Left lung (tissue), 10 donors: ENCODE results near the gene OCRL. TPM values are rescaled to one million over a fixed set of nuclear protein-coding genes. Genes with fewer than 3 reads are reported as not detected.

Experiments used
- ATAC-seq: fragments of 200-7000 bp; cut with Tn5 transposase; one replicate; pipeline ENCODE4 v1.9.1; 2020; ENCODE audit warnings: moderate library complexity
- DNase-seq, 4 donors: peaks; one replicate each; pipeline ENCODE4 v3.0.0-alpha.2; 2013 to 2020
- H3K27ac ChIP-seq, 2 donors: fragments of 200-600 bp; sonication (generic) in 1 of 2; one replicate each; pipeline versions ENCODE4 v1.5.0 to v1.8.0; 2020 to 2021
- H3K27me3 ChIP-seq, 2 donors: fragments of 200-600 bp; sonication (generic) in 1 of 2; one replicate each; pipeline versions ENCODE4 v1.5.0 to v1.8.0; 2020 to 2021
- H3K36me3 ChIP-seq, 2 donors: fragments of 200-600 bp; sonication (generic) in 1 of 2; one replicate each; pipeline versions ENCODE4 v1.5.0 to v1.8.0; 2020 to 2021
- H3K4me1 ChIP-seq, 2 donors: fragments of 200-600 bp; one replicate each; pipeline ENCODE4 v1.8.0; 2021
- H3K4me3 ChIP-seq, 2 donors: fragments of 200-600 bp; sonication (generic) in 1 of 2; one replicate each; pipeline versions ENCODE4 v1.5.0 to v1.8.0; 2020 to 2021; ENCODE audit warnings: mild to moderate bottlenecking in 1 of 2
- H3K9me3 ChIP-seq, 2 donors: fragments of 200-600 bp; sonication (generic) in 1 of 2; one replicate each; pipeline versions ENCODE4 v1.5.0 to v1.8.0; 2020 to 2021
- intact Hi-C, 2 donors: fragments of 100-400 bp; cut with DNase I; formaldehyde crosslinking; loops; one replicate each; pipeline versions ENCODE4 v1.11.2 to v1.14.2; 2022
- polyA plus RNA-seq, 6 donors: library from polyadenylated mRNA; unstranded; fragments of 120-200 nt; gene quantifications; one replicate each; pipeline ENCODE4 v1.2.1, GENCODE V29; 2013; ENCODE audit not compliant: insufficient read length in 6 of 6
- total RNA-seq, 2 donors: library from RNA; stranded (reverse); fragmentation: NEBNext Ultra II Directional; extraction: Animal tissue kit (Norgen Biotek cat#: 25700); gene quantifications; one replicate each; pipeline ENCODE4 v1.2.1, GENCODE V29; 2021
- TF ChIP-seq, protein P1 (sequence below), 2 donors: fragments of 200-600 bp; sonication (generic) in 1 of 2; IDR thresholded peaks; one replicate each; pipeline versions ENCODE4 v1.5.0 to v1.8.0; 2021; ENCODE audit warnings: antibody characterized with exemption in 2 of 2
- donor health status: DM: no; HTN: yes; CAD: no.
- donor health status: DM: no; HTN: no; CAD: no.

OCRL gene
- total and polyA plus RNA-seq, 8 donors: 21.3 to 30.2 (median 27.5) TPM

DNA sequence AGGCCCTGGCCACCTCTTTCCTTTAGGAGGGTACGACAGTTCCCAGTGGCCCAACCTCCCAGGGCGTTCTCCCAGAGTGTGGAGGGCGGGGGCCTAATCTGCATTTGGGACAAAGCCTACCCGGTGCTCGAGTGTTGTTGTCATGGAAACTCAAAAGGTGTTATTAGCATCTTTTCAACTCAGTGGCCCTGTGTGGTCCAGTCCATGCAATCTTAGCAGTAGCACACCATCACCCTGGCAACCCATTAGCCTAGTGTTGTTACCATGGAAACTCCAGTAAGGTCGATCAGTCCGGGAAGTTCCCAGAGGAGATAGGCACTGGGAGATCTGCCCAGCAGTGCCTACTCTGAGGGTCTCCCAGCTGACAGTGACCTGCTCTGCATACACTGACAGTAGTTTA is 94.5 kb downstream of the OCRL start:
- Histone ChIP-seq H3K27ac (no peak overlapping the region), H3K4me3 (no peak overlapping the region), H3K4me1 (no peaks in the 10 kb centered on the region), H3K36me3 (no peaks in the 10 kb centered on the region), H3K27me3 (no peaks in the 10 kb centered on the region), H3K9me3 (no peaks in the 10 kb centered on the region)
- TF ChIP-seq, protein P1, sequence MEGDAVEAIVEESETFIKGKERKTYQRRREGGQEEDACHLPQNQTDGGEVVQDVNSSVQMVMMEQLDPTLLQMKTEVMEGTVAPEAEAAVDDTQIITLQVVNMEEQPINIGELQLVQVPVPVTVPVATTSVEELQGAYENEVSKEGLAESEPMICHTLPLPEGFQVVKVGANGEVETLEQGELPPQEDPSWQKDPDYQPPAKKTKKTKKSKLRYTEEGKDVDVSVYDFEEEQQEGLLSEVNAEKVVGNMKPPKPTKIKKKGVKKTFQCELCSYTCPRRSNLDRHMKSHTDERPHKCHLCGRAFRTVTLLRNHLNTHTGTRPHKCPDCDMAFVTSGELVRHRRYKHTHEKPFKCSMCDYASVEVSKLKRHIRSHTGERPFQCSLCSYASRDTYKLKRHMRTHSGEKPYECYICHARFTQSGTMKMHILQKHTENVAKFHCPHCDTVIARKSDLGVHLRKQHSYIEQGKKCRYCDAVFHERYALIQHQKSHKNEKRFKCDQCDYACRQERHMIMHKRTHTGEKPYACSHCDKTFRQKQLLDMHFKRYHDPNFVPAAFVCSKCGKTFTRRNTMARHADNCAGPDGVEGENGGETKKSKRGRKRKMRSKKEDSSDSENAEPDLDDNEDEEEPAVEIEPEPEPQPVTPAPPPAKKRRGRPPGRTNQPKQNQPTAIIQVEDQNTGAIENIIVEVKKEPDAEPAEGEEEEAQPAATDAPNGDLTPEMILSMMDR (IDR thresholded peaks at IDR 0.05): no peak
- no peak for ATAC-seq
- intact Hi-C loops: loop anchor here in 1 of 2 donors (10.0 kb wide), 1 partner anchor 90 kb away; no protein-coding TSS in a partner anchor
- DNase-seq: no peak

DNA sequence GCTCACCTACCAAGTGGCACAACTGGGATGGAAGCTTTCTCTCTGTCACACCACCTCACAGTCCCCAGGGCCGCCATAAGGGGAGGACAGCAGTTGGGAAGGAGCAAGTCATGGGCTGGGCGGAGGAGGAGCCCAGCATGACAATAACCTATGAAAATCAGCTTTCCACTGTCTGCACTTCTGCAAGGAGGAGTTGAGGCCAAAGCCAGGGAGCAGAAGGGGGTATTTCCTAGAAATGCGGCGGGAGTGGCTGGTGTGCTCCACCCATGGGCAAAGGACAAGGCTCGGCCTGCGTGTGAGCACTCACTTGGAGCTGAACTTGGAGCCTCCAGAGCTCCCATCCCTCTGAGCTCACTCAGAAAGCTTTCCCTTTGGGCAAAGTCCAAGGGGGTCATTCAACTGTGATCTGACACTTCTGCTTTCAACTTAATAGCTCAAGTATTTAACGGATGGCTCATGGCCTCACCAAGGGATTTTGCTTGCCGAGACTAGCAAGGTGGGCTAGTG is 96.2 kb downstream of the OCRL start:
- TF ChIP-seq, protein P1 (IDR thresholded peaks at IDR 0.05): no peak
- Histone ChIP-seq H3K36me3 (no peaks in the 10 kb centered on the region), H3K4me3 (no peak overlapping the region), H3K9me3 (no peaks in the 10 kb centered on the region), H3K27me3 (no peaks in the 10 kb centered on the region), H3K27ac (no peak overlapping the region), H3K4me1 (no peaks in the 10 kb centered on the region)
- ATAC-seq (no peak), DNase-seq (no peak)
- intact Hi-C loops: loop anchor here in 1 of 2 donors (10.0 kb wide), 1 partner anchor 89 kb away; no protein-coding TSS in a partner anchor

DNA sequence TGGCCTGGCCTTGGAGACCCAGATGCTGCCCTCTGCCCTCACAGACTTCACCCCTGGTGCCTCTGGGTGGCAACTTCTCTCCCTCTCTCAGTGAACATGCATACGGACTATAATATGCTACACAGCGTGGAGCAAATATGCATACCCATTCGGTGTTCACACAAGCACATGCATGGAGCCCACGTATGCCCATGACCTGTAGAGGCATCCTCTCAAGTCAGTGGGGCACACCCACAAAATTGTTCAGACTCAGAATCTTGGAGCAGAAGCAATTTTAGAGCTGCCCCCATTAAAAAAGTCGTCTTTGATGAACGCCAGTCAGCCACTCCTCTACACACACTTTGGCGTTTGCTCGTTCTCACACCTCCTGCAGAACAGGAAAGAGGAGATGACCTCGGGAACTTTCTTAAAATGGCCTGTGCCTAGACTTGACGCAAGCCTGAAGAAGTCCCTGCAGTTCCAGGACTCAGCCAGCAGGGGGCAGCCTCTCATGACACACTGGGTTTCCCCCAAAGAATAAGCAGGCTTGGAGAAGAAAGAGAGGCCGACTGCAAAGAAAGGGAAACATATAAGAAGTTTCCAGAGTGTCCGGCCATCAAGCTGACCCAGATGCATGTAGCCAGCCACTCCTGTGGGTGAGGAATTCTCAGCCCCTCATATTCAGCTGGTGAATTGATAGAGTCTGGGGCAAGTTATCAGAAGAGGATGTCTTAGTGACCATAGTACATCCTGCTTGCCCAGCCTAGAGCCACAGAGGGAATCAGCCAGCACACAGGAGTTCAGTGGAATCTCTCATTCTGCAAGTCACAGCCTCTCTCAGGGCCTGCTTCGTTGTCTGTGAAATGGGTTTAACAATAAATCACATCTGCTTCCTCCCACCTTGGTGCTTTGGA is 97.4 kb downstream of the OCRL start:
- peak; percentile 50 to 85 (median 62) for DNase-seq
- peak; percentile 95 for ATAC-seq
- TF ChIP-seq, protein P1 (IDR thresholded peaks at IDR 0.05): peak; percentile 89 to 94
- Histone ChIP-seq H3K27me3 (no peaks in the 10 kb centered on the region), H3K4me1 (no peaks in the 10 kb centered on the region), H3K4me3 (no peak overlapping the region), H3K27ac (no peak overlapping the region), H3K36me3 (no peaks in the 10 kb centered on the region), H3K9me3 (no peaks in the 10 kb centered on the region)
- intact Hi-C loops: loop anchor here in 1 of 2 donors (10.0 kb wide), 1 partner anchor 87 kb away; no protein-coding TSS in a partner anchor

DNA sequence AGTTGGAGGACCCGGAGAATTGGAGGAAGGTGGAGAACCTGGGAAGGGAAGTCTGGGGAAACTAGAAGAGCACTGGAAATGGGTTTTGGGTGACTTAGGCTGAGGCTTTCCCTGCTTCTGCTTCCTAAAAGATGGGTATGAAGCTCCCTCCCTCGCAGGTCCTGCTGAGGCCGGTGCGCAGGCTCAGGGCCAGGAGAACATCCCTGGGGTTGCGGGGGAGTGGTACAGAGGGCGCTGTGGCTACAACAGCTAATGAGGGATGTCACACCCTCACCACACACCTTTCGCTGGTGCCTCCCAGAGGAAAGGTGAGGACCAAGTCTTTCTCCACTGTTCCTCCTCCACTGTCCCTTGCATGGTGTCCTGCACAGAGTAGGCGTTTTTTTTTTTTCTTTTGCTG is 98.9 kb downstream of the OCRL start:
- TF ChIP-seq, protein P1 (IDR thresholded peaks at IDR 0.05): no peak
- no peak for DNase-seq
- no peaks in the 10 kb centered on the region for H3K4me1 ChIP-seq
- H3K9me3 ChIP-seq: no peaks in the 10 kb centered on the region
- ATAC-seq: no peak
- H3K4me3 ChIP-seq: no peak overlapping the region
- no peaks in the 10 kb centered on the region for H3K36me3 ChIP-seq
- intact Hi-C loops: loop anchor here in 1 of 2 donors (10.0 kb wide), 1 partner anchor 86 kb away; no protein-coding TSS in a partner anchor
- no peaks in the 10 kb centered on the region for H3K27me3 ChIP-seq
- no peak overlapping the region for H3K27ac ChIP-seq

DNA sequence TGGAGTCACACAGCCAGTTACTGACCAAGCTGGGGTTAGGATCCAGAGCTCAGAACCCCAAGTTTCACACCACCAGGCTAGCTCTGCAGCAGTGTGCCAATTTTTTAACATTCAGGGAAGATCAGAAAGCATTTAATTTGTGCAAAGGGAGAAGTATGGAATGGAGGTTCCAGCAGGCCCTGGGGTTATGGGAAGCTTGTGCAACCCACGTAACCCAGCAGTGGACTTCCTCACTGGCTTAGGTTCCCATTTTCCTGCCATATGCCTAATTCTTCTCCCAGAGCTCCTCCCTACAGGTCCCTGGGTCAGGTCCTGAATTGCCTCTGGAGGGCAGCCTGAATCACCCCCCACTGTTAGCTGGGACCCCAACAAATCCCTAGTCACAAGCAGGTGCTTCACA is 100.7 kb downstream of the OCRL start:
- ATAC-seq (no peak), DNase-seq (no peak)
- Histone ChIP-seq H3K27ac (no peak overlapping the region), H3K4me3 (no peak overlapping the region), H3K9me3 (no peaks in the 10 kb centered on the region), H3K27me3 (no peaks in the 10 kb centered on the region), H3K36me3 (no peaks in the 10 kb centered on the region), H3K4me1 (no peaks in the 10 kb centered on the region)
- intact Hi-C loops: no loop called here
- TF ChIP-seq, protein P1 (IDR thresholded peaks at IDR 0.05): no peak
